Measurements from ENCODE around the gene SLC17A6.

- TF ChIP-seq CTCF (IDR thresholded peaks at IDR 0.05) = no peak
- no peak for TF ChIP-seq POLR2A (IDR thresholded peaks at IDR 0.05)
These were observed 52.1 kb downstream of the SLC17A6 start for GRCh38 chr11:22390283-22390655.
